Glomerular endothelial cell (primary cell): ENCODE results near the gene ACADVL. TPM values are rescaled to one million over a fixed set of nuclear protein-coding genes. Genes with fewer than 3 reads are reported as not detected.

Source experiments
- DNase-seq: peaks from one replicate; pipeline ENCODE4 v3.0.0-alpha.2; 2011; ENCODE audit warnings: low read depth, low spot score; ENCODE audit errors: extremely low read depth
- total RNA-seq: library from RNA; depleted of rRNA; stranded (reverse); fragments of >200 nt; gene quantifications from 2 replicates; pipeline ENCODE4 v1.2.3, GENCODE V29; 2015

The ACADVL gene
- total RNA-seq, 1 donor from 2014 or later = 369 TPM

DNA sequence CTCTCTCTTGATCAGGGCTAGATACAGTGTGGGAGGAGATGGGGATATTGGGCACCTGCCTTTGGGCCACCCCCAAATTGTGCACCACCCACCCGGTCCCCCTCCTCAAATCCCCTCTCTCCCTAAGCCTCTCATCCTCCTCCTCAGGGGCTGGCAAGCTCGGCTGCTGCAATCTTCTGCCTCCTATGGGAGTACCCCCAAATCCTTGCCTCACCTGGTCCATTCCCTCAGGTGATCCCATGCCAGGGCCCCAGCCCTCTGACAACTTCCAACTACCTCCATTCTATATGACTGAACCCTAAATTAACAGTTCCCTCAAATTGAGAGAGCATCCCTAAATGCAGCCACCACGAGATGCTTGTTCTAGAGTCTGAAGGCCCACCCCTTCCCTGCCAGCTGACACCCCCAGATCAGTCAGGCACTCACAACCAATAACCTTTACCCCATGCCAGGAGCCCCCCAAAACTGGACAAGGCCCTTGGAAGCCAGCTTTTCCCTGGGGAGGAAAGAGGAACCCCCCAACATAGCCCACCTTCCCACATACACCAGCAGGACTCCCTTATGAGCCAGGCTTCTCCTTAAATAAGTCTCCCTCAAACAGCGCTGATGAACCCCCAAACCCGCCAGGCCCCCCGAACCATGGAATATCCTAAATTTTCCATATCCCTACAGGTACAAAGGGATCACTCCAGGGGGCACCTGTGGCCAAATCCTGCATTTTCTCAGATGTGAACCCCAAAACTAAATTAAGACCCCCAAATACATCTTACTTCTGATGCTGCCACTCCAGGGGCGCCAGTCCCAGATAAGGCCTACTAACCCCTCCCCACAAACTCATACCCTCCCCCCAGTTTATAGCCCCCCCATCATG lies 3.3 kb upstream of the ACADVL start:
- DNase-seq = no peak

DNA sequence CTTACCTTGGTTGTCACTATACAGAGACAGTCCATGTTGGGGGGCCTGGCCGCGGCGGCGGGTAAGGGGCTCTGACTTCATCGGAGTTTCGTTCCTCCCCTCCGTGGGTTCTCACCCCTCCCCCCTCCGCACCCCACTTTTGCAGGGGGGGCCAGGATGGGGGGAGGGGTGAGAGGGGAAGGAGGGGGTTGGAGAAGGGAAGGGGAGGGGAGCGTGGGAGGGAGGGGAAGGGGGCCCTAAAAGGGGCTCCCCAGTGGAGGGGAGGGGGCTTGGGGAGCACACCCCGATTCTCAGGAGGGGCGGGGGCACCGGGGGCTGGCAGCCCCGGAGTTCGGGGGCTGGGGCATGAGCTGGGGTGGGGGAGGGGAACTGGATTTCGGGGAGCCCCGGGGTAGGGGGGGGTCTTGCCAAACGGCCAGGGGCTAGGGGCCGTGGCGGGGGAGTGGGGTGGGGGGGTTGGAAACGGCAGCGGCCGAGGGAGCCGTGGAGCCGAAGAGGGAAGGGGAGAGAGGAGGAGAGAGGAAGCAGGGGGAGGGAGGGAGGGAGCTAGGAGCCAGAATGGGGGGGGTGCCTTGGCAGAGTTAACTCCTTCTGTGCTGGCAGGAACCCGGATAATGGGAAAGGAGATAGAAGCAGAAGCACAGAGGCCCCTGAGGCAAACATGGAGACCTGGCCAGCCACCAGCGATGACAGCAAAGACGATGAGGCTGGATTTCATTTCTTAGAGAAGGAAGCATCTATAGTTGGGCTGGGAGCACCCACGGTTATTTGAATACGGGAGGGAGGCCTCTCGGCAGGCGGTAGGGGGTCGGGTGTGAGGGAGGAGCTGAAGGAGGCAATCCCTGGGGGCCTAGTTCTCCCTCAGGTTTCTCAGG lies 2.4 kb upstream of the ACADVL start:
- no peak for DNase-seq

DNA sequence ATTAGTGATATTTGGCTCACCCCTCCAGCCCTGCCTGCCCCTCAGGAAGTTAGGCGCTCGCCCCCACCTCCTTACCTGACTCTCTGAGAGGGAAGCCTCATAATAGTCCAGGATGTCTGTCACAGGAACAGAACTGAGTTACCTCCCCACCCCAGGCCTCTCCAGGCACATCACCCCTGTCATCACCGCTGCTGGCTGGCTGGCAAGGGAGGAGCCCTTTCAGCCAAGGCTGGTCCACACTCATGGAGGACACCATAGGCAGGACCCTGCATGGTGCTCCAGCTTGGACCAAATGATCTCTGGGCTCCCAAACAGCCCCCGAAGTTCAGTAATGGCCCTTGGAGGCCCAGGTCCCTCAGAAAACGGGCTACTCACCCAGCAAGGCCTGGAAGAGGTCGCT lies 1.6 kb upstream of the ACADVL start:
- DNase-seq = no peak

DNA sequence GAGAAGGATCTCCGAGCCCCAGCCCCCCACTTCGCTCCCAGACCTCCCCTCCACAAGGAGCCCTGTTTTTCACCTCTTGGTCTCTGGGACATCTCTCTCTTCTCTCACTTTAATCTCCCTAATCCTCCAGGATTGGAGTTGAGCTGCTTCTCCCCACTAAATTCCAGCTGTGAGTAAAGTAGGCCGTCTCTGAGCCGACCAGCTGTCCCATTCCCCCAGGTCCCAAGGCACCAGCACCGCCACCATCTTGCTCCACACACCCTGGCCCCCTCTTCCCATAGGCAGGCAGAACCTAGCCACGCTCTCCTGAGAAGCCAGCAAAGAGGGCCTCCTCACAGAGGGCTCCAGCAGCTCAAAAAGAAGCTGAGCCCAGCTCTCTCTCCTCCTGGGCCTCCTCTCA lies 980 bp upstream of the ACADVL start:
- DNase-seq = no peak

DNA sequence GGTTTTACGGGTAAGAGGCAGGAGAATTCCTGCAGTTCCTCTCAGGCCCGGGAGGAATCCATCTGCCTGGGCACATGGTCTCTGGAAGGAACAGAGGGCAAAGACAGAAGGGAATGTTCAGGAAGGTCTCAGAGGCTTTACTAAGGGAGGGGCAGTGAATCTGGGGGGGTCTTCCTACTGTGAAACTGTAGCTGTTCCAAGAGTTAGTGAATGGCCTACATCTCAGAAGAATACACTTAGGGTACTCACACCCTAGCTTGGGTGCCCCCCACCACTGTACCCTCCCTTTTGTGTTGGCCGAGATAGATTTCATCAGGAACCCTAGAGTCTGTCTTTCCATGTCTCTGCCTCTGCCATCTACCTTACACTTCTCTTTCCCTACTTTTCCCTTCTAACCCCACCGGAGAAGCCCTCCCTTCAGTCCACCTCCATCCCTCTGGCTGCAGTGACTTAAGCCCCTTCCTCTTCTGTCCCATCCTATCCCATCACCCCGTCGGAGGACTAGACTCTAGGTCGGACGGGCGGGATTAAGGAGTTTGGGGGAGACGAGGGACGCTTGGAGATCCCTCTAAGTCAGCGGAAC lies 418 bp upstream of the ACADVL start:
- DNase-seq = no peak

DNA sequence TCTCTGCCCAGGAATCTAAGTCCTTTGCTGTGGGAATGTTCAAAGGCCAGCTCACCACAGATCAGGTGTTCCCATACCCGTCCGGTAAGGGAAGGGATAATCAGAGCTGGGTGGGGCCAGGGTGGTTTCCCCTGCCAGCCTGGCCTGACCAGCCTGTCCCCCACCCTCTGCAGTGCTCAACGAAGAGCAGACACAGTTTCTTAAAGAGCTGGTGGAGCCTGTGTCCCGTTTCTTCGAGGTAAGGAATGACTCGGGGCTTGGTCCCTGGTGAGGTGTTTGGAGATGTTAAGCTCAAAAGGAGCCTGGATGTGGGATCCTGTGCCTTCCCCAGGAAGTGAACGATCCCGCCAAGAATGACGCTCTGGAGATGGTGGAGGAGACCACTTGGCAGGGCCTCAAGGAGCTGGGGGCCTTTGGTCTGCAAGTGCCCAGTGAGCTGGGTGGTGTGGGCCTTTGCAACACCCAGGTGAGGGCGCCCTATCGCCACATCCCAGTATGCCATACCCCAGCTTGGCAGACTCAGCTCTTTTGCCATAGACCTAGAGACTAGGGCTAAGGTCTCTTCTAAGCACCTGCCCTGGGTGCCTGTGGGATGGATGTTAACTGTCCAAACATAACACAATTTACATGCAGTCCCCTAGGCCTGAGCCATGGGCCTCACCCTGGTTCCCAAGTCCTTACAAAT lies 997 bp downstream of the ACADVL start:
- no peak for DNase-seq

DNA sequence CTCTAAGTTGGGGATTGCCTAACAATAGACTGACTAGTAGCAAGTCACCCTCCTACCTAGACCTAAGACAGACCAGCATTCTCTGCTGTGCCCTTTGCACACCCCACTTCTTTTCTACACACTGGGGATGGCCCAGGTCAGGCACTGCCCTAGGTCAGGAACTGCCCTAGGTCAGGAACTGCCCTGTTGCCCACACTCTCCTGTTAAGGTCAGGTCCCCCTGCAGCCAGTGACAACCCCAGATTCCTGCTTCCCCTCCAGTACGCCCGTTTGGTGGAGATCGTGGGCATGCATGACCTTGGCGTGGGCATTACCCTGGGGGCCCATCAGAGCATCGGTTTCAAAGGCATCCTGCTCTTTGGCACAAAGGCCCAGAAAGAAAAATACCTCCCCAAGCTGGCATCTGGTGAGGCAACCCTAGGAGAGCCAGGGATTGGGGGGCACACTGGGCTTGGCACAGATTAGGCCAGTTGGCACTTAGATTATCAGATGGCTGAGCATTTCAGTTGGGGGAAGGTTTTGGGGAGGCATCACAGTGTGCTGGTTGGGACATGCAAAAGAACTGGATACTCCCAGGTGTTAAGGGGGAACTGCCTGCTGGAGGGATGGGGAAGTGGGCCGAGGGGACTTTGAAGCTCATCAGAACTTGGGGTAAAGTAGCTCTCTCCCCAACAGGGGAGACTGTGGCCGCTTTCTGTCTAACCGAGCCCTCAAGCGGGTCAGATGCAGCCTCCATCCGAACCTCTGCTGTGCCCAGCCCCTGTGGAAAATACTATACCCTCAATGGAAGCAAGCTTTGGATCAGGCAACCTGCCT lies 1.7 kb downstream of the ACADVL start:
- DNase-seq = no peak

DNA sequence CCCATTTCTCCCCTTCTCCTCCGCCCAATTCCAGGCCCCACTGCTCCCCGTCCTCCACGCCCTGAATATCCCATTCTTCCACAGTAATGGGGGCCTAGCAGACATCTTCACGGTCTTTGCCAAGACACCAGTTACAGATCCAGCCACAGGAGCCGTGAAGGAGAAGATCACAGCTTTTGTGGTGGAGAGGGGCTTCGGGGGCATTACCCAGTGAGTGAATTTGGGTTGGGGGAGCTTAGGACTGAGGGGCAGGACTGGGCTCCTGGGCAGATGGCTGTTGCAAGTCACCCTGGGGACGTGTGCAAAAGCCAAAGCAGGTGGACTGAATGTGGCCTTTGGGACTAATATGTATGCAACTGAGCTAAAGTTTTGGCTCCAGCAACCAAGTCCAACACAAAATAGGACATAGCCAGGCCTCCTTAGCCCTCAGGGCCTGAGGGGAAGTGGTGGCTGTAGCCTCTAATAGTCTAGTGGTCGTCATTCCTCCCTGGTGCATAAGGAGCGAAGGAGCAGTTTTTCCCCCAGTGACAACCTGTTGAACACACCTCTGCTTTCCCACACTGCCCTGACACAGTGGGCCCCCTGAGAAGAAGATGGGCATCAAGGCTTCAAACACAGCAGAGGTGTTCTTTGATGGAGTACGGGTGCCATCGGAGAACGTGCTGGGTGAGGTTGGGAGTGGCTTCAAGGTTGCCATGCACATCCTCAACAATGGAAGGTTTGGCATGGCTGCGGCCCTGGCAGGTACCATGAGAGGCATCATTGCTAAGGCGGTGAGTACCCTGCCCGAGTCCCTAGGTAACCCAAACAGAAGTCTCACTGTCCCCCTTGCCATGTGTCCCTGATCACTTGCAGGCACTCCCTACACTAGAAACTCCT lies 2.6 kb downstream of the ACADVL start:
- DNase-seq = no peak

DNA sequence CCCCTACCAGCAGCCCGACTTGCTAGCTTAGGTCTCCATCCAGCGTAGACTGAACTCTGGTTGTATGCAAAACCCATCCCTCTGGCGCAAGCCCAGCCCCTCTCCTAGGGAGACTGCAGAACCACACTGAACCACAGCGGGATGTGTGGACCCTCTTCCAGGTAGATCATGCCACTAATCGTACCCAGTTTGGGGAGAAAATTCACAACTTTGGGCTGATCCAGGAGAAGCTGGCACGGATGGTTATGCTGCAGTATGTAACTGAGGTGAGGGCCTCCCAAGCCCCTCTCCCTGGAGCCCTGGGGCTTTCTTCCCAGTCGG lies 3.2 kb downstream of the ACADVL start:
- DNase-seq = no peak

DNA sequence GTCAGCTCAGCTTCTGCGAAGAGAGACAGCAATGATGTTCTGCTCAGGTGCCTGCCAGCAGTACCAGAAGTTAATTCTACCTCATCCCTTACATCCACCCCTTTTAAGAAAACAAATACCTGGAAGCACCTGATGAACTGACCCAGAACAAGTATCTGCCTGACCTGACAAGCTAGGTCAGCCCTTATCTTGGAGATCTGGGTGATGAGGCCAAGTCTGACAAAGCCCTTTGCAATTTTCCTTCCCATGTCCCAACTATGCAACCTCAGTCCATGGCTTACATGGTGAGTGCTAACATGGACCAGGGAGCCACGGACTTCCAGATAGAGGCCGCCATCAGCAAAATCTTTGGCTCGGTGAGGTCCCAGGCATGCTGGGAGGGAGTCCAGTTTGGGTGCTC lies 3.6 kb downstream of the ACADVL start:
- no peak for DNase-seq

DNA sequence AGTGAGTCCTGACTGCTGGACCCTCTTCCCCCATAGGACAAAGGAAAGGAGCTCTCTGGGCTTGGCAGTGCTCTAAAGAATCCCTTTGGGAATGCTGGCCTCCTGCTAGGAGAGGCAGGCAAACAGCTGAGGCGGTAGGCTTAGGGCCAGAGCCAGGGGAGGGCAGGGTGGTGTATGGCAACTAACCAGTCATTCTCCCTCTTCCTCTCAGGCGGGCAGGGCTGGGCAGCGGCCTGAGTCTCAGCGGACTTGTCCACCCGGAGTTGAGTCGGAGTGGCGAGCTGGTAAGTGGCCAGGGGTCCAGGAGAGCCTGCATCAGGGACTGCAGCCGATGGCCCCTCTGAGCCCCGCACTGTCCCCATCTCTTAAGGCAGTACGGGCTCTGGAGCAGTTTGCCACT lies 4.4 kb downstream of the ACADVL start:
- DNase-seq = no peak

DNA sequence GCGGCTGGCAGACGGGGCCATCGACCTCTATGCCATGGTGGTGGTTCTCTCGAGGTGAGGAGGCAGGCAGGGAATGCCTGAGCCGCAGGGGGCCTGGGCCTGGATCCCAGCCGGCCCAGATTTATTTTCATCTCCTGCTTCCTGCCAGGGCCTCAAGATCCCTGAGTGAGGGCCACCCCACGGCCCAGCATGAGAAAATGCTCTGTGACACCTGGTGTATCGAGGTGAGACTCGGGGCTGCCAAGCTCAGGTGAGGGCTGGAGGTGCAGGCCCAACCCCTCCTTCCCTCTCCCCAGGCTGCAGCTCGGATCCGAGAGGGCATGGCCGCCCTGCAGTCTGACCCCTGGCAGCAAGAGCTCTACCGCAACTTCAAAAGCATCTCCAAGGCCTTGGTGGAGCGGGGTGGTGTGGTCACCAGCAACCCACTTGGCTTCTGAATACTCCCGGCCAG lies 4.9 kb downstream of the ACADVL start:
- no peak for DNase-seq

DNA sequence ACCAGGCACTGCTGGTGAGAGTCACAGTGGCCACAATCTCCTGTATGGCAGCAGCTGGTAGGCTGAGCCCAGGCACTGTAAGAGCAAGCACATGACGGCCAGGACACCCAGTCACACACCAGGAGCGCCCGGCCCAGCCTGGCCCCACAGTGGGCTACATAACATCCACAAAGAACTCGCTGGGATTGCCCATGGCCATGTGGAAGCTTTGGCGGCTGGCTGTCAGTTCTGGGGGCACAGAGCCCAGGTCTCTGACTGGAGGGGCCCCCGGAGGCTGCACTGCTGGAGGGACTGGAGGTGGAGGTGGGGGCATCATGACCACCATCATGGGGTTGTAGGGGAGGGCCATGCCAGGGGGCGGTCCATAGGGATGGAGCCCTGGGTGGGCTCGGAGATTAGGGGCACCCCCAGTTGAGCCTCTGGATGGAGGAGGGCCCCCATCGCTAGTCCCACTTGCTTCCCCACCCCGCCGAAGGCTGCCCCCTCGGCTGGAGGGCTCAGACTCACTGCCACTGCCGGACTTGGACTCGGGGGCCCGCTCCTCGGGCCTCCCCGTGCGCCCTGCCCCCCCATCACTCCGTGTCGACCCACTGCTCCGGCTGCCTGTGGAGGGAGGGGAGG lies 6.1 kb downstream of the ACADVL start:
- DNase-seq = no peak

DNA sequence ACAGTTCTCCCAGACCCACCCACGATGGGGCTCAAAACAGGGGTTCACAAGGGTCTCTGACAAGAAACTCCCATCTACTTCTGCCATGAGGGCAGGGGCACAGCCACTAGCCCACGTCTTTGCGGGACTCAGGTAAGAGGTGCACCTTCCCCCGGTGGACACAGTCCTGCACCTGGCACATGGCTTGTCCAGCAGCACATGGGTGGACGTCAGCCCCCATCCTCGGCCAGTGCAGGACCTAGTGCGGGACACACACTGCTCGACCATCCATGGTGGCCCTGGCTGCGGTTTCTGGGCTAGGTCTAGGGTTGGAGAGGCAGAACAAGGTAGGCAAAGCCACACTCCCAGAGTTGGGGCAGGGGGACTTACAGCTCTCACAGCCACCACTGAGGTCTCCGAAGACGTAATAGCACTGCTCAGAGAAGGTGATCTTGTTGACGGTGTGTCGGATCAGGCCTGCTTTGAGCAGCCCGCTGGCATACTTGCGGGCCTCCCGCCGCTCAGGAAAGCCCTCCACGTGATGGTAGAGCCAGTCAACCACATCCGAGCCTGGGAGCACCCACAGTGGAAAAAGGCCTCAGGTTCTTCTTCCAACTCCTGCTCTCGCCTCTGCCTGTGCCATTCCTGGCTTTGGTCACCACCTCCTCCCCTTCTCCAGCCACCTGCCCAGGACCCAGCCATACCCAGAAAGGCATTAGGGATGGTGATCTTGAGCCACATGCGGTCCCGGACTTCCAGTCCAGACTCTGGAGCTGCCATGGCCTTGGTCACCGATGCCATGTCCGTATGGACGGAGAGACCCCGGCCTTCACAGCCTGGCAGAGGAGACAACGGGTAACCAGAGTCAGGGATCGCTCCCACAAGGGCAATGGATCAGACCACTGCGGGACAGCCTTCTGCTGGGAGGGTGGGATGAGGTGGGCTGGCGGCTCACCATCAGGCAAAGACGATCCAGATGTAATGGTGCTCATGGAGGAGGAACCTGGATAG lies 7.3 kb downstream of the ACADVL start:
- DNase-seq = no peak

DNA sequence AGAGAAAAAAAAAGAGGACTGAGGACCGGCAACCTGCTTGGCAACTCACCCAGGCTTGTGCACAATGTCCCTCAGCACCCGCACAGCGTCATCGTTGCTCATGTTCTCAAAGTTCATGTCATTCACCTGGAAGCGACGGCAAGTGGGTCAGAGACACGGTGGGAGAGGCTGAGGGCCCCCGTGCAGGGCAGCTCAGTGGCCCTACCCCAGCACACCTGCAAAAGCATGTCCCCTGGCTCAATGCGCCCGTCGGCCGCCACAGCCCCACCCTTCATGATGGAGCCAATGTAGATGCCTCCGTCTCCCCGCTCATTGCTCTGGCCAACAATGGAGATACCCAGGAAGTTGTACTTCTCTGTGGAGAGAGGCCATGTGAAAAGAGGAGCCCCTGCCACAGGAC lies 9.2 kb downstream of the ACADVL start:
- DNase-seq = no peak

DNA sequence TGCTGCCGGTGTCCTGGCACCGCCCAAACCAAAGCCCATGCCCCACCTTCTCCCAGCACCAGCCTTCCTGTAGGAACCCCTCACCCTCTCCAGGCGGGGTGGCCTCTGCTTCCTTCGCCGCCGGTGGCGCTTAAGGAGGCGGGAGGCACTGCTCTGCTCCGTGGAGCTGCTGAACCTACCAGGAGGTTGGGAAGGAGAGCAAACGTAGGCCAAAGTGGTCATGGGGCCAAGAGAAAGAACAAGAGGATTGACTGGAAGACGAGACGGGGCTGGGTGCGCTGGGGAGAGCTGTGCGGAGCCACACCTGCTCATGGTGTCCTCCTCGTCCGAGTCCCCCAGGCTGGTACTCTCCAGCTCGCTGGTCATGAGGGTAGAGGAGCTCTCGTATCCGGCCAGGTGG lies 9.8 kb downstream of the ACADVL start:
- no peak for DNase-seq

DNA sequence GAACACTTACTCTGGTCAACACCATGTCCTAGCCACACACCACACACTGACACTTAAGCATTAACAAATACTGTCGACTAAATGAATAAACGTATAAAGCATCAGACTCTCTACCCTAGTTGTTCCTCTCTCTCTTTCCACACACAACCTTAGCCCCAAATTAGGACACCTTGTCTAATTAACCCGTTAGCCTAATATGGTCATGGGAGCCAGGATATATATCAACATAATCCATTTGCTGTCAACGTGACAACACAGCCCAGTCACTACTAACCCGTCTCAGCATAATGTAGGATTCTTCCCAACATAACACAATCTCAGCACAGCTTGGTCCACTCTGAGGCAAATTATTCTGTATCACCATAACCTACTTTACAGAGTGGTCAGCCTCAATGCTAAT lies 12.4 kb downstream of the ACADVL start:
- no peak for DNase-seq

DNA sequence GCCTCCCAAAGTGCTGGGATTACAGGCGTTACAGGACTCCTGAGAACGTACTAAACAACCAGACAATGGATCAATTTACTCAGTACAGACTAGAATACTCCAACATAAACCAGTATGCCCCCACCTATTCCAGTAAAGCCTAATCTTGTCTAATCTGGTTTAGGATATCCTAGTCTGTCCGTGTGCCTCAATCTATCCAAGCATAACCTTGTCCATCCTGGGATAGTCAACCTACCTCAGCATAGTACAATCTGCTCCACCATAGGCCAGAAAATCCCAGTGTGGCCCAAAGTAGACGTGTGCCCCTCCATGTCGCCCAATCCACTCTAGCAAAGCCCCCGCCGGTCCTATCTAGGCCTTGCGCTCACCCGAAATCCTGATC lies 14.0 kb downstream of the ACADVL start:
- DNase-seq = no peak
